ENCODE results near the gene HNRNPC. TPM values are rescaled to one million over a fixed set of nuclear protein-coding genes. Genes with fewer than 3 reads are reported as not detected.
A peak's percentile ranks its signal among the peaks of the same experiment; 100 is the strongest.

The HNRNPC gene
- total RNA-seq, 1 experiment from 2014 or later, result 843 TPM

DNA sequence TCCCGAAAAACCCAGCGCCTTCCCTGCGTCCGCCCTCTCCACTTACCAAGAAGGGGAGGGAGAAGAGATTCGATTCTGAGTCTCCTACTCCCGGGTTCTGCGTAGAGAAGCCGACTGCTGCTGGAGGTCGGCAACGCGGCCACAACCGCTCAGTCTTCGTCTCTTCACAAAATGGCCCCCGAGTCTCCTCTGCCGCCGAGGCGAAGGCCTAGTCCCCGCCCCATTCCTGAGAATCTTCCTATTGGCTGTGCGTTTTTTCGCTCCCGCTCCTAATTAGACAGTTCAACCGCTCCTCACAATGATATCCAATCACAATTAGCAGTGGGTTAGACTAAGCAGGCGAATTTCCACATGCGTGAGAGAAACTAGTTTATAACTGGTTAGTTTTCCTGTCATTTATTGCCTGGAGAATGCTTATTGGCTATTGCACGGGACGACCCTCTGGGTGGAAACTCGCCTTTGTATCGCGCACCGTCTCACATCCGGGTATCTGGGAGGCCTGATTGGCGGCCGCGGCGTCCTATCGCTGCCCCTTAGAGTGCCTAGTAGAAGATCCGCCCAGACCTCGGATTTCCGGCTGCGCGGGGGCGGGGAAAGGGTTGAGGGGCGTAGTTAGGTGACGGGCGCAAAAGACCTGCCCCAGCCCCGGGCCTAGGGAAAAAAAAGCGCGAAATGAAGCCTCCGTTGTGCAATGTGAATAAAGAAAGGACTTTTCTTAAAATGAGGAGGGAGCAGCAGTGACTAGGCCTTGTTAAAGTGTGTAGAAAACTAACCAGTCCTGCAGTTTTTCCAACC, at the start of gene HNRNPC (continued):
- TF ChIP-seq, protein P1, sequence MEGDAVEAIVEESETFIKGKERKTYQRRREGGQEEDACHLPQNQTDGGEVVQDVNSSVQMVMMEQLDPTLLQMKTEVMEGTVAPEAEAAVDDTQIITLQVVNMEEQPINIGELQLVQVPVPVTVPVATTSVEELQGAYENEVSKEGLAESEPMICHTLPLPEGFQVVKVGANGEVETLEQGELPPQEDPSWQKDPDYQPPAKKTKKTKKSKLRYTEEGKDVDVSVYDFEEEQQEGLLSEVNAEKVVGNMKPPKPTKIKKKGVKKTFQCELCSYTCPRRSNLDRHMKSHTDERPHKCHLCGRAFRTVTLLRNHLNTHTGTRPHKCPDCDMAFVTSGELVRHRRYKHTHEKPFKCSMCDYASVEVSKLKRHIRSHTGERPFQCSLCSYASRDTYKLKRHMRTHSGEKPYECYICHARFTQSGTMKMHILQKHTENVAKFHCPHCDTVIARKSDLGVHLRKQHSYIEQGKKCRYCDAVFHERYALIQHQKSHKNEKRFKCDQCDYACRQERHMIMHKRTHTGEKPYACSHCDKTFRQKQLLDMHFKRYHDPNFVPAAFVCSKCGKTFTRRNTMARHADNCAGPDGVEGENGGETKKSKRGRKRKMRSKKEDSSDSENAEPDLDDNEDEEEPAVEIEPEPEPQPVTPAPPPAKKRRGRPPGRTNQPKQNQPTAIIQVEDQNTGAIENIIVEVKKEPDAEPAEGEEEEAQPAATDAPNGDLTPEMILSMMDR (IDR thresholded peaks at IDR 0.05 in 2 of 3, conservative IDR thresholded peaks at IDR 0.05 in 1 of 3; ENCODE audit: borderline replicate concordance in 1 of 3, insufficient read depth in 1 of 3, low read depth in 2 of 3, low read length in 2 of 3), result no peak
- TF ChIP-seq ZNF274 (IDR thresholded peaks at IDR 0.05; ENCODE audit: low read depth, low read length), result no peak
- TF ChIP-seq SIN3A (IDR thresholded peaks at IDR 0.05; ENCODE audit: low read depth), result peak; percentile 83; the same call in 1 of the 2 replicates
- no peak for TF ChIP-seq EZH2 (IDR thresholded peaks at IDR 0.05)
- peak; percentile 92 for TF ChIP-seq POLR2AphosphoS5 (IDR thresholded peaks at IDR 0.05; ENCODE audit: low read depth, low read length)
- no peak for TF ChIP-seq CBX3 (IDR thresholded peaks at IDR 0.05; ENCODE audit: low read depth)
- TF ChIP-seq TCF7L2 (IDR thresholded peaks at IDR 0.05; ENCODE audit: borderline replicate concordance, extremely low read depth, insufficient read depth, insufficient read length), result peak; percentile 29

DNA sequence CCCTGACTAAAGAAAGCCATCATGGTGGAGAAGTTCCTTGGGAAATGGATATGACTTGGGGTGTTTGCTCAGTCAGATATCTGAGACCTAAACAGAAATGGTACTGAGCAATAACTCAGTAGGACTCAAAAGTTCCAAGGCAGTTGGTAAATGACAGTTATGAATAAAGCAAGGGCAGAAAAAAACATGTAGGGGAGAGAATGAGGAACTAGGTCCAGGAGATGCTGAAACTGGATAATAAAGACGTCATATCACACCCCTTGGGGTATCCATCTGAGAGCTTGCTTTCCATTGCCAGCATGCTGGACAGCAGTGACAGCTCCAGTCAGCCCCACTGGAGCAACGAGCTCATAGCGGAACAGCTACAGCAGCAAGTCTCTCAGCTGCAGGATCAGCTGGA, 48.2 kb upstream of the HNRNPC start:
- H2AFZ ChIP-seq (ENCODE audit: low read depth, low read length, poor library complexity, severe bottlenecking), result no peak overlapping the region
- ATAC-seq (no peak), DNase-seq (ENCODE audit: low read depth, low spot score) (no peak)
- no peak overlapping the region for H3K27ac ChIP-seq (ENCODE audit: low read depth, low read length)
- H3K4me3 ChIP-seq (replicated peaks in 1 of 2; ENCODE audit: low read depth in 1 of 2, low read length in 2 of 2), result no peak overlapping the region
- ChIA-PET RAD21 (ENCODE audit: low non-redundant PET in 1 of 2, low total read pairs in 2 of 2, uncharacterized antibody in 2 of 2, unreplicated experiment in 2 of 2) (no interaction called here), CTCF (interaction anchor here (0.6 kb wide), 1 partner anchor 1743 kb away, joined by 3 read pairs; no protein-coding TSS in a partner anchor), POLR2A (no interaction called here)
- no peaks in the 10 kb centered on the region for H4K20me1 ChIP-seq (ENCODE audit: insufficient read depth)
- no peak overlapping the region for H3K9ac ChIP-seq (ENCODE audit: low read length)
- TF ChIP-seq ZNF274 (IDR thresholded peaks at IDR 0.05; ENCODE audit: low read depth, low read length) (no peak), JUND (IDR thresholded peaks at IDR 0.05) (no peak), POLR2AphosphoS5 (IDR thresholded peaks at IDR 0.05; ENCODE audit: low read depth, low read length) (no peak), RAD21 (IDR thresholded peaks at IDR 0.05; ENCODE audit: low read depth) (no peak)
- TF ChIP-seq, protein P2, sequence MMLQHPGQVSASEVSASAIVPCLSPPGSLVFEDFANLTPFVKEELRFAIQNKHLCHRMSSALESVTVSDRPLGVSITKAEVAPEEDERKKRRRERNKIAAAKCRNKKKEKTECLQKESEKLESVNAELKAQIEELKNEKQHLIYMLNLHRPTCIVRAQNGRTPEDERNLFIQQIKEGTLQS (IDR thresholded peaks at IDR 0.05), result no peak
- H3K4me1 ChIP-seq (ENCODE audit: control insufficient read depth in 1 of 2, insufficient read depth in 2 of 2, low read length in 2 of 2), result no peaks in the 10 kb centered on the region
- H3K79me2 ChIP-seq (ENCODE audit: insufficient read depth, low read length), result no peaks in the 10 kb centered on the region
- no peaks in the 10 kb centered on the region for H3K9me3 ChIP-seq (ENCODE audit: control insufficient read depth in 1 of 2, insufficient read depth in 1 of 2, low read depth in 1 of 2, low read length in 2 of 2)
- H3K4me2 ChIP-seq (ENCODE audit: low read length), result no peak overlapping the region
- H3K27me3 ChIP-seq (ENCODE audit: insufficient read depth, low read length), result peaks cover 12% of the 10 kb centered on the region; the same call in 1 of the 2 replicates
- intact Hi-C loops (cut with micrococcal nuclease), result no loop called here
- no peaks in the 10 kb centered on the region for H3K9me2 ChIP-seq (ENCODE audit: insufficient read depth)
- BruUV-seq (replicated peaks), result no TSS peak
- H3K36me3 ChIP-seq (ENCODE audit: control insufficient read depth in 1 of 2, insufficient read depth in 2 of 2, low read length in 2 of 2), result no peaks in the 10 kb centered on the region

Data from HCT116 (cell line).